CD4-positive, alpha-beta T cell (primary cell): Measurements from ENCODE around the gene HTR3C. TPM values are rescaled to one million over a fixed set of nuclear protein-coding genes. Genes with fewer than 3 reads are reported as not detected.

Experiments
- ATAC-seq: fragments of 200-7000 bp; cut with Tn5 transposase; one replicate; pipeline ENCODE4 v1.10.0; 2022; ENCODE audit warnings: mild to moderate bottlenecking; ENCODE audit not compliant: poor library complexity
- CTCF ChIA-PET: fragments of 350-600 bp; sonication (Branson Sonifier 250); formaldehyde crosslinking; loops from one replicate; lab custom pipeline; 2021; ENCODE audit warnings: antibody characterized with exemption, inconsistent platforms; lab: Charles Lee
- POLR2A ChIA-PET: fragments of 350-600 bp; sonication (Branson Sonifier 250); formaldehyde crosslinking; loops from one replicate; lab custom pipeline; 2021; ENCODE audit warnings: antibody characterized with exemption, inconsistent platforms; lab: Charles Lee
- DNase-seq, 14 experiments: peaks; one replicate each; pipeline ENCODE4 v3.0.0-alpha.2; 2013 to 2020; ENCODE audit warnings: mixed read lengths in 2 of 14
- H3K27ac ChIP-seq, 2 donors: one replicate each; pipeline versions ENCODE4 v1.5.1 to v1.7.0; 2013; ENCODE audit warnings: low read length in 2 of 2, low read depth in 1 of 2, mild to moderate bottlenecking in 1 of 2
- H3K27me3 ChIP-seq, 2 experiments: 1 replicate in 1 of 2; 2 replicates in 1 of 2; pipeline versions ENCODE4 v1.6.1 to v1.7.0; 2013; ENCODE audit warnings: low read length in 2 of 2, control low read depth in 1 of 2, mild to moderate bottlenecking in 1 of 2, moderate library complexity in 1 of 2; ENCODE audit not compliant: insufficient read depth in 2 of 2, control insufficient read depth in 1 of 2
- H3K36me3 ChIP-seq: one replicate; pipeline ENCODE4 v1.6.1; 2013; ENCODE audit warnings: low read length, control low read depth; ENCODE audit not compliant: insufficient read depth
- H3K4me1 ChIP-seq: one replicate; pipeline ENCODE4 v1.6.1; 2013; ENCODE audit warnings: low read length, control low read depth; ENCODE audit not compliant: insufficient read depth
- H3K4me3 ChIP-seq: one replicate; pipeline ENCODE4 v1.5.1; 2013; ENCODE audit warnings: mild to moderate bottlenecking, low read length, moderate library complexity
- H3K9me3 ChIP-seq, 2 experiments: 1 replicate in 1 of 2; 2 replicates in 1 of 2; pipeline versions ENCODE4 v1.6.1 to v1.7.0; 2013; ENCODE audit warnings: low read length in 2 of 2, mild to moderate bottlenecking in 2 of 2, control low read depth in 1 of 2, moderate library complexity in 1 of 2; ENCODE audit not compliant: control insufficient read depth in 1 of 2, insufficient read depth in 1 of 2
- H3K27ac Mint-ChIP-seq: one replicate; pipeline ENCODE4 v1.8.0; 2020; ENCODE audit warnings: mixed read lengths
- H3K27me3 Mint-ChIP-seq: one replicate; pipeline ENCODE4 v1.8.0; 2021; ENCODE audit warnings: mixed read lengths
- H3K36me3 Mint-ChIP-seq: one replicate; pipeline ENCODE4 v1.8.0; 2021; ENCODE audit warnings: low read depth, mixed read lengths
- H3K4me1 Mint-ChIP-seq: one replicate; pipeline ENCODE4 v1.8.0; 2021; ENCODE audit warnings: low read depth, mixed read lengths
- H3K4me3 Mint-ChIP-seq: one replicate; pipeline ENCODE4 v1.8.0; 2020; ENCODE audit warnings: mild to moderate bottlenecking, mixed read lengths
- H3K9me3 Mint-ChIP-seq: one replicate; pipeline ENCODE4 v1.8.0; 2020; ENCODE audit warnings: mixed read lengths
- CTCF ChIP-seq: fragments of 200-600 bp; IDR thresholded peaks from one replicate; pipeline ENCODE4 v1.8.0; 2022; ENCODE audit warnings: antibody characterized with exemption, mild to moderate bottlenecking
- intact Hi-C, 2 experiments: fragments of 100-400 bp; cut with DNase I in 1 of 2; cut with micrococcal nuclease in 1 of 2; formaldehyde crosslinking; loops; one replicate each; pipeline versions ENCODE4 v1.15.1 to v1.9.0; 2023 to 2025; cut with DNase I, micrococcal nuclease
- total RNA-seq, 174 experiments: library from RNA in 2 of 174; stranded (reverse) in 2 of 174; gene quantifications; one replicate each; pipeline ENCODE4 v1.2.3 and lab custom pipeline; 2021 to 2026

HTR3C gene
- total RNA-seq, 2 experiments from 2014 or later = not detected

DNA sequence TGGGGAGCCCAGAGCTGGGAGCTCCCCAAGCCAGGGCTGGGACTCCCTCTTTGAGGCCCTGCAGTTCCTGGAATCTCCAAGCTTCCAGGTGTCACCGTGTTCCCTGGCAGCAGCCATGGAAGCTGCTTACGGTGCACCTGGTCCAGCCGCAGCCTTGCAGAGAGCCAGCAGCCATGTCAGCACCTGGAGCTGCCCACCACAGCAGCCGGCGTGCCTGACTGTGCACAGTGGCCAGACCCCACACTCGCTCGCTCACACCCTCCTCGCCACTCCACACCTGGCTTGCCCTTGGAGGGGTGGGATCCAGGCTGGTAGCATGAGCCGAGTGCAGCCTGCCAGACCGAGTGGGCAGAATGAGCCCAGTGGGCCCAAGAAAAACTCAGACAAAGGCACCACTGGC is 29.2 kb downstream of the HTR3C start:
- ATAC-seq = no peak
- Mint-ChIP-seq H3K36me3 (no peaks in the 10 kb centered on the region), H3K27me3 (no peaks in the 10 kb centered on the region), H3K27ac (no peak overlapping the region), H3K4me1 (peaks cover 7% of the 10 kb centered on the region), H3K4me3 (no peak overlapping the region), H3K9me3 (no peaks in the 10 kb centered on the region)
- ChIA-PET POLR2A (no interaction called here), CTCF (no interaction called here)
- Histone ChIP-seq H3K27ac (no peak overlapping the region), H3K4me3 (no peak overlapping the region), H3K27me3 (no peaks in the 10 kb centered on the region), H3K36me3 (no peaks in the 10 kb centered on the region), H3K9me3 (peaks cover 8 to 22% of the 10 kb centered on the region in 2 experiments), H3K4me1 (no peaks in the 10 kb centered on the region)
- DNase-seq = no peak
- TF ChIP-seq CTCF = no peak
- intact Hi-C loops = no loop called here

DNA sequence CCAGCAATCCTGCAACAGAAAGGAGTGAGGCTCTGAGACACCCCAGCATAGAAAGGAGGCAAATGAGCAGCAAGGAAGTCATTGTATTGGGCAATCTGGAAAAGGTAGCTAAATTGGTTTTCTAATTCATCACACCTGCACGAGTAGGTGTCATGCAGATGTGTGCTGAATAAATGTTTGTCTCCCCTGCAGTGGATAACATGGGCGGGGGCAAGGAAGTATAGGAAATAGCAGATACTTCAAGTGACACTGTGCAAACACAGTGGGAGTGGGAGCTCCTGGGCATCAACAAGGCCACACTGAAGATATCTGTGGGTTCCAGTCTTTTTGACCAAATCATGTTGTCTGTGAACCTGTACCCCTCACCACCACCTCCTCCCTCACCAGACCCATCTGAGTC is 29.6 kb downstream of the HTR3C start:
- Mint-ChIP-seq H3K36me3 (no peaks in the 10 kb centered on the region), H3K27ac (no peak overlapping the region), H3K9me3 (no peaks in the 10 kb centered on the region), H3K4me3 (no peak overlapping the region), H3K27me3 (no peaks in the 10 kb centered on the region), H3K4me1 (peaks cover 7% of the 10 kb centered on the region)
- H3K4me3 ChIP-seq = no peak overlapping the region
- intact Hi-C loops = no loop called here
- ChIA-PET POLR2A (no interaction called here), CTCF (no interaction called here)
- no peaks in the 10 kb centered on the region for H3K36me3 ChIP-seq
- TF ChIP-seq CTCF = no peak
- ATAC-seq (no peak), DNase-seq (no peak)
- H3K27me3 ChIP-seq = no peaks in the 10 kb centered on the region
- H3K4me1 ChIP-seq = no peaks in the 10 kb centered on the region
- peaks cover 8 to 23% of the 10 kb centered on the region in 2 experiments for H3K9me3 ChIP-seq
- H3K27ac ChIP-seq = no peak overlapping the region

- Histone ChIP-seq H3K36me3 (no peaks in the 10 kb centered on the region), H3K4me1 (no peaks in the 10 kb centered on the region), H3K9me3 (peaks cover 8 to 23% of the 10 kb centered on the region in 2 experiments), H3K27ac (no peak overlapping the region), H3K27me3 (no peaks in the 10 kb centered on the region), H3K4me3 (no peak overlapping the region)
- H3K27me3 Mint-ChIP-seq = no peaks in the 10 kb centered on the region
- no peak overlapping the region for H3K4me3 Mint-ChIP-seq
- no peak for TF ChIP-seq CTCF
- DNase-seq (no peak), ATAC-seq (peak; percentile 60)
- intact Hi-C loops = no loop called here
- POLR2A ChIA-PET = no interaction called here
- H3K36me3 Mint-ChIP-seq = no peaks in the 10 kb centered on the region
- H3K27ac Mint-ChIP-seq = no peak overlapping the region
- H3K9me3 Mint-ChIP-seq = no peaks in the 10 kb centered on the region
- CTCF ChIA-PET = no interaction called here
- H3K4me1 Mint-ChIP-seq = peaks cover 7% of the 10 kb centered on the region
Measured at GRCh38 chr3:184085389-184085852, 32.6 kb downstream of the HTR3C start.
